Stomach (tissue), 9 donors: ENCODE measurements around the gene ABLIM2. TPM values are rescaled to one million over a fixed set of nuclear protein-coding genes. Genes with fewer than 3 reads are reported as not detected.

Experiments
- DNase-seq, 2 donors: peaks; one replicate each; pipeline versions ENCODE4 v3.0.0 to v3.0.0-alpha.2; 2013 to 2019
- H3K27ac ChIP-seq, 5 donors: fragments of 200-600 bp in 4 of 5; sonication (generic) in 4 of 5; one replicate each; pipeline ENCODE4 v1.5.1; 2013 to 2019; ENCODE audit warnings: mild to moderate bottlenecking in 1 of 5, moderate library complexity in 1 of 5
- H3K27me3 ChIP-seq, 3 donors: fragments of 200-600 bp; sonication (generic); one replicate each; pipeline ENCODE4 v1.5.1; 2017 to 2019; ENCODE audit warnings: mixed run types in 1 of 3
- H3K36me3 ChIP-seq, 4 donors: fragments of 200-600 bp; sonication (generic); 1 replicate in 3 of 4; 2 replicates in 1 of 4; pipeline ENCODE4 v1.5.1; 2016 to 2019
- H3K4me1 ChIP-seq, 4 donors: fragments of 200-600 bp; sonication (generic); one replicate each; pipeline ENCODE4 v1.5.1; 2016 to 2019
- H3K4me3 ChIP-seq, 4 donors: fragments of 200-600 bp; sonication (generic) in 3 of 4; one replicate each; pipeline ENCODE4 v1.5.1; 2016 to 2019; ENCODE audit warnings: mild to moderate bottlenecking in 1 of 4
- H3K9me3 ChIP-seq, 4 donors: fragments of 200-600 bp; sonication (generic); one replicate each; pipeline ENCODE4 v1.5.1; 2016 to 2019
- EP300 ChIP-seq: sonication (generic); formaldehyde crosslinking; IDR thresholded peaks from one replicate; pipeline ENCODE4 v1.6.1; 2017; ENCODE audit warnings: antibody characterized with exemption
- POLR2A ChIP-seq, 4 donors: fragments of 450-650 bp; IDR thresholded peaks; one replicate each; pipeline ENCODE4 v1.6.1; 2016; ENCODE audit warnings: antibody characterized with exemption in 4 of 4, control low read depth in 2 of 4, mild to moderate bottlenecking in 1 of 4, moderate library complexity in 1 of 4
- POLR2AphosphoS5 ChIP-seq, 3 donors: sonication (generic); formaldehyde crosslinking; IDR thresholded peaks; one replicate each; pipeline ENCODE4 v1.6.1; 2016; ENCODE audit warnings: antibody characterized with exemption in 3 of 3
- WGBS, 5 donors: extraction: QIAGEN DNeasy Blood & Tissue Kit in 3 of 5; methylation state at CpG; one replicate each; pipeline versions ENCODE4 v1.1.5 to v1.1.7; 2013 to 2018; 5-methylcytosine and 5-hydroxymethylcytosine counted together
- intact Hi-C: fragments of 100-400 bp; cut with DNase I; formaldehyde crosslinking; loops from one replicate; pipeline ENCODE4 v1.15.1; 2023; ENCODE audit warnings: low total_unique reads
- polyA plus RNA-seq, 3 donors: library from polyadenylated mRNA; stranded (reverse); fragments of 200-250 nt; gene quantifications; one replicate each; pipeline ENCODE4 v1.2.3, GENCODE V29; 2013
- total RNA-seq, 5 donors: library from RNA; depleted of rRNA; stranded (reverse); fragments of >200 nt; gene quantifications; one replicate each; pipeline versions ENCODE4 v1.1.0 to v1.2.3, GENCODE V29; 2014 to 2016
- TF ChIP-seq, protein P1 (sequence below), 7 experiments: fragments of 450-650 bp in 4 of 7; fragments of 200-600 bp in 3 of 7; sonication (generic) in 3 of 7; IDR thresholded peaks; one replicate each; pipeline ENCODE4 v1.5.1; 2016 to 2019; ENCODE audit warnings: antibody characterized with exemption in 7 of 7, control low read depth in 2 of 7, mild to moderate bottlenecking in 1 of 7
- donor health status: healthy with polysubstance abuse.
- donor health status: Bipolar disorder and iron deficiency.
- donor health status: healthy.

Gene ABLIM2
- total and polyA plus RNA-seq, 8 donors, result 2.3 to 28.0 (median 5.5) TPM

- Histone ChIP-seq H3K27me3 (no peaks in the 10 kb centered on the region), H3K27ac (no peak overlapping the region), H3K4me3 (no peak overlapping the region), H3K36me3 (peaks cover 0 to 9% (median 4%) of the 10 kb centered on the region in 4 donors), H3K9me3 (peaks cover 17 to 32% (median 23%) of the 10 kb centered on the region in 4 donors), H3K4me1 (no peaks in the 10 kb centered on the region)
- intact Hi-C loops, result no loop called here
- no peak for DNase-seq
- TF ChIP-seq POLR2AphosphoS5 (IDR thresholded peaks at IDR 0.05) (no peak), EP300 (no peak), POLR2A (IDR thresholded peaks at IDR 0.05) (no peak)
- TF ChIP-seq, protein P1, sequence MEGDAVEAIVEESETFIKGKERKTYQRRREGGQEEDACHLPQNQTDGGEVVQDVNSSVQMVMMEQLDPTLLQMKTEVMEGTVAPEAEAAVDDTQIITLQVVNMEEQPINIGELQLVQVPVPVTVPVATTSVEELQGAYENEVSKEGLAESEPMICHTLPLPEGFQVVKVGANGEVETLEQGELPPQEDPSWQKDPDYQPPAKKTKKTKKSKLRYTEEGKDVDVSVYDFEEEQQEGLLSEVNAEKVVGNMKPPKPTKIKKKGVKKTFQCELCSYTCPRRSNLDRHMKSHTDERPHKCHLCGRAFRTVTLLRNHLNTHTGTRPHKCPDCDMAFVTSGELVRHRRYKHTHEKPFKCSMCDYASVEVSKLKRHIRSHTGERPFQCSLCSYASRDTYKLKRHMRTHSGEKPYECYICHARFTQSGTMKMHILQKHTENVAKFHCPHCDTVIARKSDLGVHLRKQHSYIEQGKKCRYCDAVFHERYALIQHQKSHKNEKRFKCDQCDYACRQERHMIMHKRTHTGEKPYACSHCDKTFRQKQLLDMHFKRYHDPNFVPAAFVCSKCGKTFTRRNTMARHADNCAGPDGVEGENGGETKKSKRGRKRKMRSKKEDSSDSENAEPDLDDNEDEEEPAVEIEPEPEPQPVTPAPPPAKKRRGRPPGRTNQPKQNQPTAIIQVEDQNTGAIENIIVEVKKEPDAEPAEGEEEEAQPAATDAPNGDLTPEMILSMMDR (IDR thresholded peaks at IDR 0.05), result no peak
- WGBS, 5 donors, result 85 to 92% (median 86%) methylated on average over 18 of the region's 18 CpGs
Measured at GRCh38 chr4:8060632-8061031, 98.0 kb downstream of the ABLIM2 start.

DNA sequence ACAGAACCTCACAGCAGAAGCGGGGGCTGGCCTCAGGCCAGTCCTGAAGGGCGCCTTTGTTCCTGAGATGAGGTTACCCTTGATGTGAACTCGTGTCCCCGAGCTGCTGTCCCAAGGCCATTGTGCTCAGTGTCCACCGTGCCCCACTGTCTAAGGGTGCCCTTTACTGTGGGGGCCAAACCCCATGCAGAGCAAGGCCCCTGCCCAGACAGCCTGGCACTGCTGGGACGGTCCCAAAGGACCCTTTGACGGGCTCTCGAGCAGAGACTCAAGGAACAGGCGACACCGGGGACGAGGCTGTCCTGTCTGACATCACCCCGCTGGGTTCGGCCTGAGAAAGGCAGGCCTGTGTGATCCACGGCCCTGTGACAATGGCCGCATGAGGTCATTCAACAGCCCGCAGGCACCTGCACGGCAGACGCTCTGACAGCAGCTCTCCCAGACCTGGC is 100.6 kb downstream of the ABLIM2 start:
- Histone ChIP-seq H3K27me3 (no peaks in the 10 kb centered on the region), H3K4me1 (no peaks in the 10 kb centered on the region), H3K9me3 (peaks cover 0 to 22% (median 5%) of the 10 kb centered on the region in 4 donors), H3K36me3 (peaks cover 0 to 18% (median 8%) of the 10 kb centered on the region in 4 donors), H3K4me3 (no peak overlapping the region), H3K27ac (no peak overlapping the region)
- 79 to 96% (median 91%) methylated on average over 17 to 18 of the region's 18 CpGs for WGBS, 5 donors
- DNase-seq, result no peak
- intact Hi-C loops, result no loop called here
- TF ChIP-seq POLR2AphosphoS5 (IDR thresholded peaks at IDR 0.05), result no peak
- TF ChIP-seq POLR2A (IDR thresholded peaks at IDR 0.05), result no peak
- TF ChIP-seq, protein P1 (IDR thresholded peaks at IDR 0.05), result no peak
- TF ChIP-seq EP300, result no peak

DNA sequence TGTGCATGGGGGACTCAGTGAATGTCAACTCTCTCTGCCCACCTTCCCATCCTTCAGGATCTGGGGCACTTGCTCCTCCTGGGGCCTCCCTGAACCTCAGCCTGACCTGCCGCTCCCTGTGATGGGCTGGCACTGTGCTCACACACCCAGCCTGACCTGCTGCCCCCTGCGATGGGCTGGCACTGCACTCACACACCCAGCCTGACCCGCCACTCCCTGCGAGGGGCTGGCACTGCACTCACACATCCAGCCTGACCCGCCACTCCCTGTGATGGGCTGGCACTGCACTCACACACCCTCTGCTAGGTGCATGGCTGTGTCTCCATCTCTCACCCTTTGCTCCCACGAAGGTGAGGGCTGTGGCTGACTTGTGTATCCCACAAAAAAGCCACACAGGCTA is 103.4 kb downstream of the ABLIM2 start:
- H3K4me3 ChIP-seq, result no peak overlapping the region
- H3K27me3 ChIP-seq, result no peaks in the 10 kb centered on the region
- peaks cover 8 to 13% (median 10%) of the 10 kb centered on the region in 4 donors for H3K4me1 ChIP-seq
- H3K27ac ChIP-seq, result no peak overlapping the region
- H3K36me3 ChIP-seq, result peaks cover 0 to 13% (median 4%) of the 10 kb centered on the region in 4 donors
- WGBS, 5 donors, result 74 to 100% (median 91%) methylated on average over 2 to 6 of the region's 6 CpGs
- TF ChIP-seq EP300 (no peak), POLR2AphosphoS5 (IDR thresholded peaks at IDR 0.05) (no peak), POLR2A (IDR thresholded peaks at IDR 0.05) (no peak)
- TF ChIP-seq, protein P1 (IDR thresholded peaks at IDR 0.05), result no peak
- H3K9me3 ChIP-seq, result peaks cover 0 to 15% (median 3%) of the 10 kb centered on the region in 4 donors
- DNase-seq, result no peak
- intact Hi-C loops, result no loop called here

GRCh38 chr4:8053688-8054449 is 104.7 kb downstream of the ABLIM2 start:
- no peak for DNase-seq
- H3K4me1 ChIP-seq, result peaks cover 10 to 15% (median 11%) of the 10 kb centered on the region in 4 donors
- H3K4me3 ChIP-seq, result no peak overlapping the region
- H3K27ac ChIP-seq, result no peak overlapping the region
- 79 to 85% (median 83%) methylated on average over 17 to 18 of the region's 18 CpGs for WGBS, 5 donors
- TF ChIP-seq POLR2A (IDR thresholded peaks at IDR 0.05) (no peak), POLR2AphosphoS5 (IDR thresholded peaks at IDR 0.05) (no peak), EP300 (no peak)
- TF ChIP-seq, protein P1 (IDR thresholded peaks at IDR 0.05), result no peak
- intact Hi-C loops, result no loop called here
- no peaks in the 10 kb centered on the region for H3K27me3 ChIP-seq
- H3K9me3 ChIP-seq, result peaks cover 0 to 15% (median 3%) of the 10 kb centered on the region in 4 donors
- H3K36me3 ChIP-seq, result peaks cover 0 to 10% (median 4%) of the 10 kb centered on the region in 4 donors
